Brain microvascular endothelial cell (primary cell): ENCODE data around the gene DNLZ.

Experiments used
- DNase-seq: peaks from one replicate; pipeline ENCODE4 v3.0.0-alpha.2; 2020
- H3K27ac ChIP-seq: fragments of 250-450 bp; sonication (Bioruptor Pico); 2 replicates; pipeline ENCODE4 v1.5.1; 2020; ENCODE audit warnings: mild to moderate bottlenecking, moderate library complexity
- H3K27me3 ChIP-seq: fragments of 250-450 bp; sonication (Bioruptor Pico); replicated peaks from 2 replicates; pipeline ENCODE4 v1.5.1; 2020; ENCODE audit warnings: mild to moderate bottlenecking
- H3K36me3 ChIP-seq: fragments of 250-450 bp; sonication (Bioruptor Pico); replicated peaks from 2 replicates; pipeline ENCODE4 v1.5.1; 2020; ENCODE audit warnings: mild to moderate bottlenecking
- H3K4me3 ChIP-seq: 2 replicates; pipeline ENCODE4 v1.5.1; 2011; ENCODE audit warnings: low read depth, mild to moderate bottlenecking, control low read depth, low read length, moderate library complexity
- in situ Hi-C: cut with HindIII; loops from 2 replicates; pipeline ENCODE4 v1.10.0; 2017; ENCODE audit warnings: low sequenced_read_pairs, low pct_ligation_motif_present
- TF ChIP-seq, protein P1 (sequence below): IDR thresholded peaks from 2 replicates; pipeline ENCODE4 v1.5.1; 2011; ENCODE audit warnings: low read depth, mild to moderate bottlenecking, moderate library complexity, low read length, control low read depth, inconsistent platforms; ENCODE audit errors: missing control alignments

The DNLZ gene

DNA sequence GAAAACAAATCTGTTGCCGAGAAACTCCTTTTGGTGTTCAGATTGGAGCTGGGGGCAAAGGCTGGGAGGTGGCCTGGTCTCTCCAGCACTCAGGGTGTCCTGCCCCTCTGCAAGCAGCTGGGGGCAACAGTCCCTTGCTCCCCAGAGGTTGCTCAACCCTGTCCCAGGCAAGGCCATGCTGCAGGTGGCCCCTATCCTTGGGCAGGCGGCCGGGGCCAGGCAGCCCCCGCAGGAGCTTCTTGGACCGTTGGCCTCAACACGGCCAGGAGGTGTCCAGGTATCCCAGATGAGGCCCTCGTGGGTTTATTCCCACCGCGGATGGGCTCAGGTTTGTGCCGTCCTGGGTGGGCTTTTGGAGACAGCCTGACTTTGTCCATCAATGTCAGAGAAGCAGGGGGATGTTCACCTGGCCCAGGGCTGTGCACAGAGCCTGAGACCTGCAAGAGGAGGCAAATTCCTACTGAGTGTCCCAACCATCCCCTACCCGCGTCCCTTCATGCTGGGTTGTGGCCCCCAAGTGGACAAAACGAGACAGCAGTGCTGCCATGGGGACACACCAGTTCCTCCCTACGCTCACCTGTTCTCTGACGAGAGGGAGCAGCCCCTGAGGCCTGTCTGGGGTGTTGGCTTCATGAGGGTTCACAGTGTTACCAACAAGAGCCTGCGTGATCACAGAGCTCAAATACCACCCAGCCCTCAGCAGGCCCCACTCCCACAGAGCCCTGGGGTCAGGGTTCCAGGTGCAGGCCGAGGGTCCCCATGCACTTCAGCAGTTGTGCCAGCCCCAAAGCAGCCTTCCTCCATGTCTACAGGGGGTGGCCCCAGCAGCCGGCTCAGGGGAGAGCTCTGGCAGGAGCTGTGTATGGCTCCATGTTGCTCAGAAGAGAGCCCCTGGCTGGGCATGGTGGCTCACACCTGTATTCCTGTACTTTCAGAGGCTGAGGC, 50.2 kb downstream of the DNLZ start:
- no peak overlapping the region for H3K27ac ChIP-seq
- no peaks in the 10 kb centered on the region for H3K36me3 ChIP-seq
- in situ Hi-C loops = no loop called here
- no peak overlapping the region for H3K4me3 ChIP-seq
- H3K27me3 ChIP-seq = no peaks in the 10 kb centered on the region
- DNase-seq = no peak
- TF ChIP-seq, protein P1, sequence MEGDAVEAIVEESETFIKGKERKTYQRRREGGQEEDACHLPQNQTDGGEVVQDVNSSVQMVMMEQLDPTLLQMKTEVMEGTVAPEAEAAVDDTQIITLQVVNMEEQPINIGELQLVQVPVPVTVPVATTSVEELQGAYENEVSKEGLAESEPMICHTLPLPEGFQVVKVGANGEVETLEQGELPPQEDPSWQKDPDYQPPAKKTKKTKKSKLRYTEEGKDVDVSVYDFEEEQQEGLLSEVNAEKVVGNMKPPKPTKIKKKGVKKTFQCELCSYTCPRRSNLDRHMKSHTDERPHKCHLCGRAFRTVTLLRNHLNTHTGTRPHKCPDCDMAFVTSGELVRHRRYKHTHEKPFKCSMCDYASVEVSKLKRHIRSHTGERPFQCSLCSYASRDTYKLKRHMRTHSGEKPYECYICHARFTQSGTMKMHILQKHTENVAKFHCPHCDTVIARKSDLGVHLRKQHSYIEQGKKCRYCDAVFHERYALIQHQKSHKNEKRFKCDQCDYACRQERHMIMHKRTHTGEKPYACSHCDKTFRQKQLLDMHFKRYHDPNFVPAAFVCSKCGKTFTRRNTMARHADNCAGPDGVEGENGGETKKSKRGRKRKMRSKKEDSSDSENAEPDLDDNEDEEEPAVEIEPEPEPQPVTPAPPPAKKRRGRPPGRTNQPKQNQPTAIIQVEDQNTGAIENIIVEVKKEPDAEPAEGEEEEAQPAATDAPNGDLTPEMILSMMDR = no peak

DNA sequence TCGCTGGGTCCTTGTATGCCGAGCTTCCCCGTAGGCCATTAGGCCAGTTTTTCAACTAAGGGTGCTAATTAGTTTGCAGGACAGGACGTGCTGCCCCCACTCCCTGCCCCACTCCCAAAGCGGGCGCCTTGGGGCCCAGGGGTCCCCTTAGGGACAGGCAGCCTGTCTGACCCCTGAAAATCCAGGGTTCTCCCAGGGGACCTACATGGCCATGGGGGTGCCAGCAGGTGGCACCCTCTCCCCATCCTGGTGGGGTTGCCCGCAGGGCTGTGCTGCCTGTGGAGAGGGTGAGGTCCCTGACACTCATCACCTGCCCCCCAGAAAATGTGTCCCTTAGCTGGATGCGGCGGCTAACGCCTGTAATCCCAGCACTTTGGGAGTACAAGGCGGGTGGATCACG, 51.1 kb downstream of the DNLZ start:
- TF ChIP-seq, protein P1 = peak; percentile 81
- no peak for DNase-seq
- Histone ChIP-seq H3K27ac (no peak overlapping the region), H3K36me3 (no peaks in the 10 kb centered on the region), H3K4me3 (no peak overlapping the region), H3K27me3 (no peaks in the 10 kb centered on the region)
- in situ Hi-C loops = no loop called here

DNA sequence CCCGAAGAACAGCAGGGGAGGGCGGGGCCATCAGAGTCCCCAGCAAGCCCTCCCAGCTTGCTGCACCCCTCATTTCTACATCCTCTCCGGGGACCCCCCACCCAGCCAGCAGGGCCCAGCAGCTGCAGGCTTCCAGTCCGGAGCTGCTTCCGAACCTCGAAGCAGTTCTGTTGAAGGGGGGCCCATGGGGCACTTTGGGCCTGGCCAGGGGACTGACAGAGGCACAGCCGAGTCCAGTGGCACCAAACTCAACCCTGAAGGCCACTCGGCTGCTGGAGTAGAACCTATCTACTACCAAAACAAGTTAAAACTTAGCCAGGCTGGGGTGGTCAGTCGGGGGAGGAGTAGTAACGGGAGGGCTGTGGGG, 51.6 kb downstream of the DNLZ start:
- TF ChIP-seq, protein P1 = no peak
- in situ Hi-C loops = no loop called here
- no peak for DNase-seq
- Histone ChIP-seq H3K4me3 (no peak overlapping the region), H3K27me3 (no peaks in the 10 kb centered on the region), H3K36me3 (no peaks in the 10 kb centered on the region), H3K27ac (no peak overlapping the region)

DNA sequence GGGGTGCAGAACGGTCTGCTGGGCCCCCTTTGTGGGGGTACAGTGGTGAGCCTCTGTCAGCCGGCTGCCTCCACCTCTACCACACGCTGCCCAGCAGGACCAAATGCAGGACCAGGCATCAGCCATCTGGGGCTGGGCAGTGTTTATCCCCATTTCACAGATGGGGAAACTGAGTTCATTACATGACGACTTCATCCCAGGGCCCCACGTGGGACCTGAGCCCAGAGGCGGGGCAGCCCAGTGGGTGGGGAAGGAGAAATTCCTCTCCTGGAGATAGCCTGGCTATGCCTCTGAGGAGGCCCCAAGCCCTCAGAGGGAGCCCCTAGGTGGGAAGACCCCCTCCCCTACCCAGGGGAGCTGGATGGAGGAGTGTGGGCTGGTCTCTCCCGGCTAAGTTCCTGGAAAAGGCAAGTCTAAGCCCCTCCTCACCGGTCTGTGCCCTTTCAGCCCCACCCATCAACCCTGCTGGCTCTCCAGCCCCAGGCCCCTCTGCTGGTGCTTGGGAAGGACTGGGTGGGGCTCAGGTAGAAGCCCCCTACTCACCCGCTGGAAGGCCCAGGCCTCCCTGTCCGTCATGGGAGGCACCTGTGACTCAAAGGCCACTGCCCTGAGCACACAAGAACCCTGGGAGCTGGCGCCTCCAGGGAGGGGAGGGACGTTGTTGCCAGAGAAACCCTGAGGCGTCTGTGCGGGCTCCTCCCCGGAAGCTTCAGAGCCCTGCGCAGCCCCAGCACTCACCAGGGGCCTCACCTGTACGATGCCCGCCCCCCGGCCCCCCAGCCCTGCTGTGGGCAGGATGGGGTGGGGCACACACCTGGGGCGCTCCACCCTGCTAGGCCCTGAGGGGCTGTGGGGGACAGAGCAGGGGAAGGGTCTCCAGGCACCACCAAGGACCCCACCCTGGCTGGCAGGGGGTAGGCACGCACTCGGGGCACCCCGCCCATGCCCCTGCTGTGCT, 52.2 kb downstream of the DNLZ start:
- in situ Hi-C loops = no loop called here
- TF ChIP-seq, protein P1 = no peak
- H3K27ac ChIP-seq = no peak overlapping the region
- H3K36me3 ChIP-seq = no peaks in the 10 kb centered on the region
- no peak for DNase-seq
- H3K4me3 ChIP-seq = no peak overlapping the region
- no peaks in the 10 kb centered on the region for H3K27me3 ChIP-seq

DNA sequence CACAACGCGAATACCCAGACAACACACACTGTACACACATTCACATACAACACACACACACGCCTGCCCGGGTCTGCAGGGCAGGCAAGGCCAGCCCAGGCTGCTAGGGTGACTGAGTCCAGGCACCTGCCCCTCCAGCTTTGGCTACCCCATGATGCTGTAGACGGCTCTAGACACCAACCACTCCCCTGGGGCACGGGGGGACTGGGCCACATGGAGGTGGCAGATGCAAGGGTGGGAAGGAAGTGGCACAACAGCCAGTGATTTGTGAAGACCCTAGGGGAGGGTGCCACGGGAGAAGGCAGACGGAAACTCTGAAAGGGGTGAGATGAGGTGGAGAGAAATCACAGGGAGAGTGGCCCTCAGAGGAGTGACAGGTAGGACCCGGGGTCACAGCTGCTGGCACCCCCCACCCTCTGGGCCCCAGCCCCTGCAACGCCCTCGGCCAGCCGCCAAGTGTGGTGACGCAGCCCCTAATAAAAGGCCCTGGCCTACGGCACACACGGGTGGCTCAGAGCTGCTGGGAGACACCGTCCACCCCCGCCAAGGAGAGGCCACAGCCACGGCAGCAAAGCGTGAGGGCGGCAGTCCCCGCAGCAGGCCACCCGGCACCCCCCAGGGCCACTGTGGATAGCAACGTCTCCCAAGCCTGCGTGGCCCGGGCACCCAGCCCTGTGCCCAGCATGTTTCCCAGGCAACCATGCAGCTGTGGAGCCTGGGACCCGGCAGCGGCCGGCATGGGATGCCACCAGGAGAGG, 53.1 kb downstream of the DNLZ start:
- H3K4me3 ChIP-seq = no peak overlapping the region
- no peak overlapping the region for H3K27ac ChIP-seq
- no peak for DNase-seq
- H3K27me3 ChIP-seq = no peaks in the 10 kb centered on the region
- TF ChIP-seq, protein P1 = no peak
- H3K36me3 ChIP-seq = no peaks in the 10 kb centered on the region
- in situ Hi-C loops = no loop called here
